ENCODE data around the gene MFAP3.

Gene MFAP3

DNA sequence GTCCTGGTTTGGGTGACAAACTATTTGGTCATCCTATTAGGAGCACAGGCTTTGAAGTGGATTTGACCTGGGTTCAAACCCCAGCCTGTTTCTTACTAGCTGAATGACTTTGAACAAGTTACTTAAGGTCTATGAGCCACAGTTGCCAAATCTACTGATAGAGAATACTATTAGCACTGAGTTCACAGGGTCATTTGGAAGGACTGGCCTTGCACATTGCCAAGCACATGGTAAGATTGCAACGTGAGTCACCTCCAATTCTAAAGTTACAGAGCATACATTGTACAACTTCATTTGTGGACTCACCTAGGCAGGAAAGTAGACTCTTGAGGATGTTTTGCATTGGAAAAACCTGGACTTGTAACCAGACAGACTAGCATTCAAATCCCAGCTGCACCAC is 38.9 kb downstream of the MFAP3 start:
- TF ChIP-seq, protein P1, sequence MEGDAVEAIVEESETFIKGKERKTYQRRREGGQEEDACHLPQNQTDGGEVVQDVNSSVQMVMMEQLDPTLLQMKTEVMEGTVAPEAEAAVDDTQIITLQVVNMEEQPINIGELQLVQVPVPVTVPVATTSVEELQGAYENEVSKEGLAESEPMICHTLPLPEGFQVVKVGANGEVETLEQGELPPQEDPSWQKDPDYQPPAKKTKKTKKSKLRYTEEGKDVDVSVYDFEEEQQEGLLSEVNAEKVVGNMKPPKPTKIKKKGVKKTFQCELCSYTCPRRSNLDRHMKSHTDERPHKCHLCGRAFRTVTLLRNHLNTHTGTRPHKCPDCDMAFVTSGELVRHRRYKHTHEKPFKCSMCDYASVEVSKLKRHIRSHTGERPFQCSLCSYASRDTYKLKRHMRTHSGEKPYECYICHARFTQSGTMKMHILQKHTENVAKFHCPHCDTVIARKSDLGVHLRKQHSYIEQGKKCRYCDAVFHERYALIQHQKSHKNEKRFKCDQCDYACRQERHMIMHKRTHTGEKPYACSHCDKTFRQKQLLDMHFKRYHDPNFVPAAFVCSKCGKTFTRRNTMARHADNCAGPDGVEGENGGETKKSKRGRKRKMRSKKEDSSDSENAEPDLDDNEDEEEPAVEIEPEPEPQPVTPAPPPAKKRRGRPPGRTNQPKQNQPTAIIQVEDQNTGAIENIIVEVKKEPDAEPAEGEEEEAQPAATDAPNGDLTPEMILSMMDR (IDR thresholded peaks at IDR 0.05; ENCODE audit: insufficient read depth, missing control alignments) = no peak
- no peak for FAIRE-seq
- DNase-seq (ENCODE audit: insufficient read length, low spot score) = no peak

DNA sequence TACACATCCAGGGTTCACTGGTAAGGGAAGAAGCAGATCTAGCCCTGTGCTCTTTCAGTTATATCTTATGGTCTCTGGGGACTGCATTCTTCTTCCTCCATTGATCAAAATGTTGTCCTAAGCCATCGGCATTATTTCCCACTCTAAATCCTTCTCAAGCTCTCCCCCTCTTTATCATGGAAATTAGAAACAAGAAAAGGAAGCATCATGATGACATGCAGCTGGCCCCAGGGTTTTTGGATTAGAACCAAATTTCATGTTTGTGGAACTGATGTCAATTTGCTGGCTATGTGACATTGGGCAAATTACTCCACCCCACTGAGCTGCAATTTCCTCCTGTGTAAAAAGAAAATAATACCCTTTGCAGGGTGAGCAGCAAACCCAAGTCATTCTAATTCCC is 39.5 kb downstream of the MFAP3 start:
- TF ChIP-seq, protein P1 (IDR thresholded peaks at IDR 0.05; ENCODE audit: insufficient read depth, missing control alignments) = no peak
- no peak for FAIRE-seq
- no peak for DNase-seq (ENCODE audit: insufficient read length, low spot score)

DNA sequence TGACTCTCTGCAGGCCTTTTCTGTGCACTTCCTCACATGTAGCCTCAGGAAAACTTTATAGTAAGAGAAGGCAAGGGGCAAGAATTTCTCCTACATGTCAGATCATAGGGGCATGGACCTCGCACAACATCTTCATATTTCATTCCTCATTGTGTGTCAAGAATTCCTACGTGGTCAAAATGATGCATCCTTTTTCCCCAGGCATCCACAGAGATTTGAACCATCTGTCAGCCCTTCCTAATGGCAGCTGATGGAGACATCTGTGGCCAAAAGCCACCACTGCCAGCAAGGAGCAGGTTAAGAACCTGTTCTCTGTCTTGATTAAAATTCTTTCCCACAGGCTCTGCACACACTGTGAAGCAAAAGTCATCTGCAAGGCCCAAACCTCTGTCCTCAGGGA is 42.5 kb downstream of the MFAP3 start:
- FAIRE-seq (no peak), DNase-seq (ENCODE audit: insufficient read length, low spot score) (no peak)
- TF ChIP-seq, protein P1 (IDR thresholded peaks at IDR 0.05; ENCODE audit: insufficient read depth, missing control alignments) = no peak

DNA sequence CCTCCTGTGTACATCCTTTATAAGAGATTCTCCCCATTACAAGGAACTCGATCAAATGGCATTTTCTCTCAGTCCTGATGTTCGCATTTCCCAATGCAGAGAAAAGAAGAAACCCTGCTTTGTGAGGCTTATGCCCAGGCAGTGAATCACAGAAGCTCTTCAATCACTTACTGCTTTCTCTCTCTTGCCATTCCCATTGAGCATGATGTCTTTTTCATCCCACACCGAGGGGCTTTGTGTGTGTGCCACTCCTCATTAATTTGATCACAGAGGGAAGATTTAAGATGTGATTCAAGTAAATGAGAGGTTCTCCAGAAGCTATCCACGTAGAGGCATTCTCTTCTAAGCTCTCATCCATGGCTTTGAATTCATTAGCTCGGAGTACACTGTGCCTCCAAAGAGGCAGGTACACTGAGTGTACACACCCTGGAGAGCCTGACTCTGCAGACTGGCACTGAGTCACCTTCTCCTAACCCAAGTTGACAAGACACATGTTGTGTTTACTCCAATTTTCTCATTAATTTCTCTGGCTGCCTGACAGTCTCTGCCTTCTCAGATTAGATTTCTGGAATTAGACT is 45.4 kb downstream of the MFAP3 start:
- TF ChIP-seq, protein P1 (IDR thresholded peaks at IDR 0.05; ENCODE audit: insufficient read depth, missing control alignments) = no peak
- DNase-seq (ENCODE audit: insufficient read length, low spot score) (no peak), FAIRE-seq (no peak)

DNA sequence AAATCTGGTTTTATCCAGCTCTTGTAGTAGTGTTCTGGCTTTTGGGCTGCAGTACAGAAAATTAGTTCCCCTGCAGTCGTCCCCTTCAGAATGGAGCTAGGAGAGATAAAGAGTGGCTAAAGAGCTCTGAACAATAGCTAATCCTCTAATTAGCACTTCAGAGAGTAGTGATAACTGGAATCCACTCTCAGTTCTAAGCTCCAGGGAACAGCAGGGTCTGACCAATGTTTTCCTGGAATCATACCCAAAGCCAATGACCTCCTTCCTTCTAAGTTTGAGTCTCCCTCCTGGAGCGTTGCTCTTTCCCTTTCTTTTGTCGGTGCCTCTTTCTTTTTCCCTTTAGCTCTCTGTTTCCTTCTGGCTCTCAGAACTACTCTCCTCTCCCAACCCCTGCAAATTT is 47.4 kb downstream of the MFAP3 start:
- peak; percentile 51 for FAIRE-seq
- TF ChIP-seq, protein P1 (IDR thresholded peaks at IDR 0.05; ENCODE audit: insufficient read depth, missing control alignments) = no peak
- DNase-seq (ENCODE audit: insufficient read length, low spot score) = no peak

DNA sequence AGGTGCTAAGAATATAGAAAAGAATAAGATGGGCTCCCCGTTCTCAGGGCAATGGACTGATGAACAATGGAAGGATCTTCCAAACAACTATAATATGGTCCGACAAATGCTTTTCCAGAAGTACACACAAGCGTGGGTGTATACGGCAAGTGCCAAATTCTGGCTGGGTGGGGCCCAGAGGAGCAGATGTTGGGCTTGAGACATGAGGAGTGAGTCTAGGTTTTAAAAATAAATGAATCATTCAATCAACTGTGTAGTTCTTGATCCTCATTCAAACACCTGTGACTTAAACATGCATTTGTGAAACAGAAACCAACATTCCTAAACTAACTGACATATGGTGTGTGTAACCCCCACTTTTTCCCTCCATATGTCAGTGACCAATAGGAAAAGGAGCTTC is 47.9 kb downstream of the MFAP3 start:
- no peak for FAIRE-seq
- no peak for DNase-seq (ENCODE audit: insufficient read length, low spot score)
- TF ChIP-seq, protein P1 (IDR thresholded peaks at IDR 0.05; ENCODE audit: insufficient read depth, missing control alignments) = no peak

DNA sequence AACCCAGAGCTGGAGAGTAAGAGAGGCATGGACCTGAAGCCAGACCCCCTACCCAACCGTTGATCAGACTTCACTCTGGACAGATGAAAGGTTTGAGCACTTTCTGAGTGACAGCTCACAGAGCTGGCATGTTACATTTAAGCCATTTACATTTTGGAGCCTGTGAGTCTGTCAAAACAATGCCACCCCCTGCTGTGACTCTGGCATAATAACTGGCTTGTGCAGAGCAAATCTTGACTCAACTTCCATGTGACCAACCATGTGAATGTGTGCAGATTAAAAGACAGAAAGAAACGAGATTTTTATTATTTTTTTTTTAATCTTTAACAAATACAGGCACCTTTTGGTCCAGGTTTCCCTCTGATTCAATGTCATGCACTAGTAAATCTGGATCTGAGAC is 48.5 kb downstream of the MFAP3 start:
- TF ChIP-seq, protein P1 (IDR thresholded peaks at IDR 0.05; ENCODE audit: insufficient read depth, missing control alignments) = no peak
- DNase-seq (ENCODE audit: insufficient read length, low spot score) (no peak), FAIRE-seq (no peak)

Data from D721Med (cell line).